HepG2 (cell line): ENCODE data around the gene KRT7. TPM values are rescaled to one million over a fixed set of nuclear protein-coding genes. Genes with fewer than 3 reads are reported as not detected.

Experiments
- ATAC-seq: fragments of 200-7000 bp; cut with Tn5 transposase; 3 replicates; pipeline ENCODE4 v1.9.1; 2020; ENCODE audit warnings: mild to moderate bottlenecking, moderate library complexity
- BruUV-seq: library from RNA; stranded (reverse); fragments of 400-500 nt; replicated peaks from 2 replicates; lab custom pipeline; 2021; lab: Mats Ljungman, UMichigan
- CTCF ChIA-PET: fragments of 300-600 bp; formaldehyde crosslinking; extraction: SDS; loops from one replicate; lab custom pipeline; 2021; ENCODE audit warnings: low total read pairs, inconsistent platforms, low intra/inter-chr PET ratio; lab: Yijun Ruan, JAX
- POLR2A ChIA-PET: fragments of 350-600 bp; sonication (Branson Sonifier 250); formaldehyde crosslinking; loops from one replicate; lab custom pipeline; 2020; ENCODE audit warnings: antibody characterized with exemption, inconsistent platforms; lab: Yijun Ruan, JAX
- DNase-seq: peaks from one replicate; pipeline ENCODE4 v3.0.0-alpha.2; 2015; ENCODE audit warnings: low spot score
- FAIRE-seq: peaks from 3 replicates; lab custom pipeline; 2011; peaks lifted over from hg19 to GRCh38; lab: Jason Lieb, UNC
- H2AFZ ChIP-seq: one replicate; pipeline ENCODE4 v1.6.1; 2011; ENCODE audit warnings: low read length, inconsistent platforms
- H3K27ac ChIP-seq: fragments of 300-600 bp; 3 replicates; pipeline ENCODE4 v1.8.0; 2011; ENCODE audit warnings: mixed run types, mild to moderate bottlenecking, mixed read lengths, low read length, inconsistent platforms; ENCODE audit not compliant: insufficient read depth; ENCODE audit errors: extremely low read length
- H3K27me3 ChIP-seq, 2 experiments: fragments of 200-600 bp in 1 of 2; 2 replicates in 1 of 2; 3 replicates in 1 of 2; pipeline versions ENCODE4 v1.6.0 to v1.8.0; 2011; ENCODE audit warnings: low read length in 2 of 2, mild to moderate bottlenecking in 2 of 2, moderate library complexity in 2 of 2, inconsistent platforms in 1 of 2; ENCODE audit not compliant: insufficient read depth in 2 of 2, control insufficient read depth in 1 of 2
- H3K36me3 ChIP-seq, 2 experiments: fragments of 200-600 bp in 1 of 2; replicated peaks in 1 of 2; 2 replicates in 1 of 2; 3 replicates in 1 of 2; pipeline versions ENCODE4 v1.5.1 to v1.8.0; 2011; ENCODE audit warnings: low read length in 2 of 2, inconsistent platforms in 1 of 2; ENCODE audit not compliant: insufficient read depth in 2 of 2, control insufficient read depth in 1 of 2
- H3K4me1 ChIP-seq: 2 replicates; pipeline ENCODE4 v1.5.1; 2012; ENCODE audit warnings: low read length, inconsistent platforms; ENCODE audit not compliant: insufficient read depth
- H3K4me2 ChIP-seq: 2 replicates; pipeline ENCODE4 v1.6.0; 2011; ENCODE audit warnings: low read depth, low read length, inconsistent platforms
- H3K4me3 ChIP-seq, 3 experiments: fragments of 200-600 bp in 1 of 3; sonication (generic), shearing (Covaris generic) in 1 of 3; replicated peaks in 1 of 3; 2 replicates each; pipeline ENCODE4 v1.5.1; 2011 to 2016; ENCODE audit warnings: low read length in 3 of 3, inconsistent platforms in 2 of 3, low read depth in 2 of 3, mild to moderate bottlenecking in 2 of 3, control low read depth in 1 of 3, mixed read lengths in 1 of 3; ENCODE audit not compliant: insufficient read depth in 1 of 3
- H3K79me2 ChIP-seq: one replicate; pipeline ENCODE4 v1.6.1; 2011; ENCODE audit warnings: low read length, inconsistent platforms; ENCODE audit not compliant: insufficient read depth
- H3K9ac ChIP-seq: 2 replicates; pipeline ENCODE4 v1.6.0; 2011; ENCODE audit warnings: mild to moderate bottlenecking, low read depth, low read length, inconsistent platforms; ENCODE audit not compliant: insufficient read depth
- H3K9me3 ChIP-seq: 2 replicates; pipeline ENCODE4 v1.5.1; 2012; ENCODE audit warnings: mild to moderate bottlenecking, low read length
- H4K20me1 ChIP-seq: 2 replicates; pipeline ENCODE4 v1.6.0; 2011; ENCODE audit warnings: inconsistent platforms, mild to moderate bottlenecking, low read length, moderate library complexity; ENCODE audit not compliant: insufficient read depth
- NFE2L1 ChIP-seq: sonication (generic); formaldehyde crosslinking; IDR thresholded peaks from 2 replicates; pipeline ENCODE4 v1.4.0; 2020; ENCODE audit warnings: missing genetic modification reagents, mild to moderate bottlenecking, borderline replicate concordance
- WGBS: methylation state at CpG from one replicate; pipeline ENCODE4 v1.1.6; 2017; ENCODE audit warnings: low lambda C conversion rate; 5-methylcytosine and 5-hydroxymethylcytosine counted together
- in situ Hi-C: cut with HindIII; loops from 2 replicates; pipeline ENCODE4 v1.10.0; 2017; ENCODE audit warnings: low pct_unique_long_range_greater_than_20kb; ENCODE audit not compliant: extremely low pct_ligation_motif_present
- intact Hi-C: fragments of 100-400 bp; cut with micrococcal nuclease; formaldehyde crosslinking; loops from one replicate; pipeline ENCODE4 v1.10.0; 2022; ENCODE audit not compliant: unreplicated experiment
- polyA plus RNA-seq, 8 experiments: library from polyadenylated mRNA; depleted of rRNA in 3 of 8; stranded (reverse) in 7 of 8; unstranded in 1 of 8; fragments of >200 nt; fragmentation: Illumina TruSeq in 4 of 8; extraction: Trizol in 4 of 8; gene quantifications; 2 replicates each; pipeline versions ENCODE4 v1.2.1 to v1.2.3, GENCODE V29; 2011 to 2016; ENCODE audit warnings: low read depth in 4 of 8, missing spikeins in 1 of 8, mixed read lengths in 1 of 8; ENCODE audit not compliant: insufficient read depth in 1 of 8
- total RNA-seq, 5 experiments: library from RNA; depleted of rRNA; stranded (reverse); fragments of >200 nt; fragmentation: Illumina TruSeq; extraction: Trizol; gene quantifications; 2 replicates each; pipeline ENCODE4 v1.2.3, GENCODE V29; 2016; ENCODE audit warnings: low read depth in 1 of 5
- TF ChIP-seq, protein P1 (sequence below): sonication (generic); formaldehyde crosslinking; IDR thresholded peaks from 2 replicates; pipeline ENCODE4 v1.4.0; 2020; ENCODE audit warnings: mild to moderate bottlenecking, missing genetic modification reagents

KRT7 gene
- total and polyA plus RNA-seq, 2 of the 13 experiments (the other 11 are each of a cell fraction or from before 2014, with no cell fraction given) = 0.83 TPM; not detected in 1

GRCh38 chr12:52291267-52291935 lies 58.4 kb downstream of the KRT7 start, which contains the start of gene KRT81:
Gene KRT81 (minus strand): TSS chr12:52291534. CDS start chr12:52291465, 69 bp downstream.
- BruUV-seq = no TSS peak
- CTCF ChIA-PET = no interaction called here
- H3K4me1 ChIP-seq = no peaks in the 10 kb centered on the region
- TF ChIP-seq NFE2L1 (CRISPR knock-in tag) = no peak
- TF ChIP-seq, protein P1, sequence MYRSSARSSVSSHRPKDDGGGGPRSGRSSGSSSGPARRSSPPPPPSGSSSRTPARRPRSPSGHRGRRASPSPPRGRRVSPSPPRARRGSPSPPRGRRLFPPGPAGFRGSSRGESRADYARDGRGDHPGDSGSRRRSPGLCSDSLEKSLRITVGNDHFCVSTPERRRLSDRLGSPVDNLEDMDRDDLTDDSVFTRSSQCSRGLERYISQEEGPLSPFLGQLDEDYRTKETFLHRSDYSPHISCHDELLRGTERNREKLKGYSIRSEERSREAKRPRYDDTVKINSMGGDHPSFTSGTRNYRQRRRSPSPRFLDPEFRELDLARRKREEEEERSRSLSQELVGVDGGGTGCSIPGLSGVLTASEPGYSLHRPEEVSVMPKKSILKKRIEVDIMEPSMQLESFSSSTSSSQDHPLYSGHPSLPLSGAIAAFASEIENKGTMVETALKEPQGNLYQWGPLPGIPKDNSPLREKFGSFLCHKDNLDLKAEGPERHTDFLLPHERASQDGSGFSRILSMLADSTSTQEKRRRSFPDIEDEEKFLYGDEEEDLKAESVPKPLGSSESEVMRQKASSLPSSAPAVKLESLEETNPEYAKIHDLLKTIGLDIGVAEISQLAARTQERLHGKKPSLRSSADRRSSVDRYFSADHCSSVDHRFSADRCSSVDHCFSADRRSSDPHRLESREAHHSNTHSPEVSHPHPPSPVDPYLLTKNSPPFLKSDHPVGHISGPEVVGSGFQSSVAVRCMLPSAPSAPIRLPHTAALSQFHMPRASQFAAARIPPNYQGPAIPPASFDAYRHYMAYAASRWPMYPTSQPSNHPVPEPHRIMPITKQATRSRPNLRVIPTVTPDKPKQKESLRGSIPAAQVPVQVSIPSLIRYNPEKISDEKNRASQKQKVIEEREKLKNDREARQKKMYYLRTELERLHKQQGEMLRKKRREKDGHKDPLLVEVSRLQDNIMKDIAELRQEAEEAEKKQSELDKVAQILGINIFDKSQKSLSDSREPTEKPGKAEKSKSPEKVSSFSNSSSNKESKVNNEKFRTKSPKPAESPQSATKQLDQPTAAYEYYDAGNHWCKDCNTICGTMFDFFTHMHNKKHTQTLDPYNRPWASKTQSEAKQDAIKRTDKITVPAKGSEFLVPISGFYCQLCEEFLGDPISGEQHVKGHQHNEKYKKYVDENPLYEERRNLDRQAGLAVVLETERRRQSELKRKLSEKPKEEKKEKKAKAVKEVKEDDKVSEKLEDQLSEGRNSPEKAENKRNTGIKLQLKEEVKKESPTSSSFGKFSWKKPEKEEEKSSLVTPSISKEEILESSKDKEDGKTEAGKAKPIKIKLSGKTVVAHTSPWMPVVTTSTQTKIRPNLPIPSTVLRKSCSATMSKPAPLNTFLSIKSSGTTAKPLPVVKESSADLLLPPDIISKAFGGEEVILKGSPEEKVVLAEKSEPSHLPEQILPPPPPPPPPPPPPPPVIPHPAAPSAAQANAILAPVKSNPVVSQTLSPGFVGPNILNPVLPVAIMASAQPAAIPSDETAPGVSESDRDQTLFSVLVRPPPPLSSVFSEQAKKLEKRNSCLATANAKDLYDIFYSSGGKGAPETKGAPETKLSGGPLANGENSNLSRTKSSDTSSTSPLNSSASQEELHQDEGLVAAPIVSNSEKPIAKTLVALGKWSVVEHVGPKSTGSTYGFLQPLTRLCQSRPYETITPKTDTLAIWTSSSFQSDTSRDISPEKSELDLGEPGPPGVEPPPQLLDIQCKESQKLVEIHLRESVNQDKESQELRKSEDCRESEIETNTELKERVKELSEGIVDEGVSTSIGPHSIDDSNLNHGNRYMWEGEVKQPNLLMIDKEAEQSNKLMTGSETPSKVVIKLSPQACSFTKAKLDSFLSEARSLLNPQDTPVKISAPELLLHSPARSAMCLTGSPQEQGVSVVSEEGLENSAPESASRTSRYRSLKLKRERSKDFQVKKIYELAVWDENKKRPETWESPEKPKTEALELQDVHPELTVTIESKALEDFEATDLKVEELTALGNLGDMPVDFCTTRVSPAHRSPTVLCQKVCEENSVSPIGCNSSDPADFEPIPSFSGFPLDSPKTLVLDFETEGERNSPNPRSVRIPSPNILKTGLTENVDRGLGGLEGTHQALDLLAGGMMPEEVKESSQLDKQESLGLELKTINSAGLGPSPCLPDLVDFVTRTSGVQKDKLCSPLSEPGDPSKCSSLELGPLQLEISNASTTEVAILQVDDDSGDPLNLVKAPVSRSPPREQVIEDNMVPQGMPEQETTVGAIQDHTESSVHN (CRISPR knock-in tag) = no peak
- in situ Hi-C loops = no loop called here
- H3K4me2 ChIP-seq = no peak within 1 kb of the TSS
- no peak within 1 kb of the TSS for H3K4me3 ChIP-seq
- no peaks in the 10 kb centered on the region for H3K36me3 ChIP-seq
- no peak for FAIRE-seq
- H3K9ac ChIP-seq = no peak within 1 kb of the TSS
- no peak within 1 kb of the TSS for H2AFZ ChIP-seq
- no peak for ATAC-seq
- peaks cover 2 to 6% of the 10 kb centered on the region in 2 experiments; a peak in 1 of 5 replicates for H3K27me3 ChIP-seq
- H4K20me1 ChIP-seq = no peaks in the 10 kb centered on the region
- no peaks in the 10 kb centered on the region for H3K9me3 ChIP-seq
- H3K79me2 ChIP-seq = no peaks in the 10 kb centered on the region
- POLR2A ChIA-PET = no interaction called here
- intact Hi-C loops = no loop called here
- whole genome bisulfite sequencing = 4% methylated on average over 2 of the region's 32 CpGs
- H3K27ac ChIP-seq = no peak within 1 kb of the TSS
- no peak for DNase-seq
